BJ (cell line): ENCODE data around the gene MVK. TPM values are rescaled to one million over a fixed set of nuclear protein-coding genes. Genes with fewer than 3 reads are reported as not detected.

Experiments
- CTCF ChIA-PET: fragments of 350-600 bp; formaldehyde crosslinking; extraction: SDS; loops from one replicate; lab custom pipeline; 2021; ENCODE audit warnings: antibody characterized with exemption, inconsistent platforms; lab: Yijun Ruan, JAX
- POLR2A ChIA-PET: fragments of 300-600 bp; sonication (Branson Sonifier 250); formaldehyde crosslinking; extraction: SDS; loops from one replicate; lab custom pipeline; 2021; ENCODE audit warnings: antibody characterized with exemption; lab: Charles Lee
- DNase-seq: peaks from one replicate; pipeline ENCODE4 v3.0.0-alpha.2; 2011; ENCODE audit warnings: low read depth
- H3K27me3 ChIP-seq: 2 replicates; pipeline ENCODE4 v1.6.0; 2011; ENCODE audit warnings: low read length; ENCODE audit not compliant: control insufficient read depth, insufficient read depth
- H3K36me3 ChIP-seq: 2 replicates; pipeline ENCODE4 v1.5.1; 2011; ENCODE audit warnings: low read length; ENCODE audit not compliant: control insufficient read depth, insufficient read depth
- H3K4me3 ChIP-seq: 2 replicates; pipeline ENCODE4 v1.5.1; 2011; ENCODE audit warnings: low read depth, mild to moderate bottlenecking, control low read depth, low read length
- polyA plus RNA-seq: library from polyadenylated mRNA; depleted of rRNA; stranded (reverse); fragments of >200 nt; gene quantifications from 2 replicates; pipeline ENCODE4 v1.2.3, GENCODE V29; 2011
- TF ChIP-seq, protein P1 (sequence below): IDR thresholded peaks from 2 replicates; pipeline ENCODE4 v1.5.1; 2011; ENCODE audit warnings: low read depth, mild to moderate bottlenecking, control low read depth, inconsistent platforms, low read length, moderate library complexity; ENCODE audit not compliant: insufficient read depth

MVK gene
- polyA plus RNA-seq, 1 experiment, result 7.5 TPM

GRCh38 chr12:109596418-109597244, 23.0 kb downstream of the MVK start:
- TF ChIP-seq, protein P1, sequence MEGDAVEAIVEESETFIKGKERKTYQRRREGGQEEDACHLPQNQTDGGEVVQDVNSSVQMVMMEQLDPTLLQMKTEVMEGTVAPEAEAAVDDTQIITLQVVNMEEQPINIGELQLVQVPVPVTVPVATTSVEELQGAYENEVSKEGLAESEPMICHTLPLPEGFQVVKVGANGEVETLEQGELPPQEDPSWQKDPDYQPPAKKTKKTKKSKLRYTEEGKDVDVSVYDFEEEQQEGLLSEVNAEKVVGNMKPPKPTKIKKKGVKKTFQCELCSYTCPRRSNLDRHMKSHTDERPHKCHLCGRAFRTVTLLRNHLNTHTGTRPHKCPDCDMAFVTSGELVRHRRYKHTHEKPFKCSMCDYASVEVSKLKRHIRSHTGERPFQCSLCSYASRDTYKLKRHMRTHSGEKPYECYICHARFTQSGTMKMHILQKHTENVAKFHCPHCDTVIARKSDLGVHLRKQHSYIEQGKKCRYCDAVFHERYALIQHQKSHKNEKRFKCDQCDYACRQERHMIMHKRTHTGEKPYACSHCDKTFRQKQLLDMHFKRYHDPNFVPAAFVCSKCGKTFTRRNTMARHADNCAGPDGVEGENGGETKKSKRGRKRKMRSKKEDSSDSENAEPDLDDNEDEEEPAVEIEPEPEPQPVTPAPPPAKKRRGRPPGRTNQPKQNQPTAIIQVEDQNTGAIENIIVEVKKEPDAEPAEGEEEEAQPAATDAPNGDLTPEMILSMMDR, result no peak
- H3K36me3 ChIP-seq, result no peaks in the 10 kb centered on the region; the same call in 1 of the 2 replicates
- DNase-seq, result no peak
- ChIA-PET POLR2A (no interaction called here), CTCF (interaction anchor here (0.7 to 11.4 kb wide), 25 partner anchors 8 to 250 kb away, joined by 3 to 200 read pairs (median 7); no protein-coding TSS in a partner anchor)
- no peak overlapping the region for H3K4me3 ChIP-seq
- H3K27me3 ChIP-seq, result peaks cover 1% of the 10 kb centered on the region; the same call in 1 of the 2 replicates

GRCh38 chr12:109597414-109597794, 23.8 kb downstream of the MVK start:
- Histone ChIP-seq H3K27me3 (peaks cover 2% of the 10 kb centered on the region; the same call in 1 of the 2 replicates), H3K36me3 (no peaks in the 10 kb centered on the region; the same call in 1 of the 2 replicates), H3K4me3 (no peak overlapping the region)
- TF ChIP-seq, protein P1, result no peak
- CTCF ChIA-PET, result interaction anchor here (0.7 to 11.4 kb wide), 37 partner anchors 9 to 279 kb away, joined by 3 to 200 read pairs (median 5); no protein-coding TSS in a partner anchor
- POLR2A ChIA-PET, result interaction anchor here (1.2 kb wide), 1 partner anchor 178 kb away, joined by 4 read pairs; no protein-coding TSS in a partner anchor
- no peak for DNase-seq

DNA sequence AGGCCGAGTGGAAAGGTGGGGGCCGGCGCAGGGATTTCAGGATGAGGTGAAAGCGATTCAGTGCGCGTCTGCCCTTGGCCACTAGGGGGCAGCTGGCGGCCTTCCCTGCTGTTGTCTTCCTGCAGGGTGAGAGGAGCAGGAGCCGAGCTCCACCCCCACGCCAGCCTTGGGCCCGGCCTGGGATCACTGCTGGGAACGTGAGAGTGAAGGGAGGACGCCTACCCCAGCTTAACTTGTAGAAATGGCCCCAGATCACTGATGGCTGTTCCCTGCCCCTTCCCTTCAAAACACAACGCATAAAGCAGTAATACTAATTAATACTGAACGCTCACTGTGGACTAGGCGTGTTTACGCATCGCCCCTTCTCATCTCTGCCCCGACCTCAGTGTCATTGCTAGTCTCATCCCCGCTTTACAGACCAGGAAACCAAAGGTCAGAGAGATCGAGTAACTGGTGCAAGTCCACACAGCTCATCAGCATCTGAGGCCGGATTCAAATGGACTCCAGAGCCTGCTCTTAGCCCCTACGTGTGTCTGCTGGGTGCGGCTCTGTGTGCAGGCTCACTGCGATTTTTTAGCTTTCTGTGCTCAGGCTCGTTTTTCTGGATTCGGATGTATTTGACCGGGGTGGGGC, 24.3 kb downstream of the MVK start:
- Histone ChIP-seq H3K27me3 (peaks cover 2% of the 10 kb centered on the region; the same call in 1 of the 2 replicates), H3K4me3 (no peak overlapping the region), H3K36me3 (no peaks in the 10 kb centered on the region; the same call in 1 of the 2 replicates)
- TF ChIP-seq, protein P1, result peak; percentile 98
- CTCF ChIA-PET, result interaction anchor here (0.6 to 11.4 kb wide), 37 partner anchors 10 to 278 kb away, joined by 3 to 200 read pairs (median 5); no protein-coding TSS in a partner anchor
- POLR2A ChIA-PET, result interaction anchor here (1.2 kb wide), 1 partner anchor 177 kb away, joined by 4 read pairs; no protein-coding TSS in a partner anchor
- DNase-seq, result no peak

DNA sequence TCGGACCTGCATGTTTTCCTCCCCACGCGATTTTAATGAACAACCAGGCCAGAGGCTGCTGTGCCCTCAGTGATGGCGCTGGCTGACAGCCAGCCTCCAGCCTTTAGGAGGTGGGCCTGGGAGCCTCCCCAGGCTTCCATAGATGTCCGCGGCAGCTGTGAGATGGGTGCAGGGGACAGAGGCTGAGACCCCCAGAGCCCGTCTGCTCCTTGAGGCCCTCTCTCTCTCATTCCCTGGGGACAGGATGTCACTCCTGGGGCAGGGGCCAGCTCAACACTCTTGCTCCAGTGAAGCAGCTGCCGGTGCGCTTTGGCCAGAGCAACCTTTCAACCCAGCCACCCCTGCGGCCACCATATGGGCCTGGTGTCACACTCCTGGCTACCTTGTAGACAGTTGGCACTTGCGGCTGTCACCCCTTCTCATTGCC, 24.8 kb downstream of the MVK start:
- POLR2A ChIA-PET, result interaction anchor here (1.2 kb wide), 1 partner anchor 177 kb away, joined by 4 read pairs; no protein-coding TSS in a partner anchor
- CTCF ChIA-PET, result interaction anchor here (0.6 to 11.4 kb wide), 29 partner anchors 9 to 278 kb away, joined by 3 to 200 read pairs (median 5); no protein-coding TSS in a partner anchor
- H3K27me3 ChIP-seq, result peaks cover 2% of the 10 kb centered on the region; the same call in 1 of the 2 replicates
- no peak overlapping the region for H3K4me3 ChIP-seq
- DNase-seq, result no peak
- TF ChIP-seq, protein P1, result no peak
- H3K36me3 ChIP-seq, result no peaks in the 10 kb centered on the region
